ENCODE measurements around the gene ADGRG1.

DNA sequence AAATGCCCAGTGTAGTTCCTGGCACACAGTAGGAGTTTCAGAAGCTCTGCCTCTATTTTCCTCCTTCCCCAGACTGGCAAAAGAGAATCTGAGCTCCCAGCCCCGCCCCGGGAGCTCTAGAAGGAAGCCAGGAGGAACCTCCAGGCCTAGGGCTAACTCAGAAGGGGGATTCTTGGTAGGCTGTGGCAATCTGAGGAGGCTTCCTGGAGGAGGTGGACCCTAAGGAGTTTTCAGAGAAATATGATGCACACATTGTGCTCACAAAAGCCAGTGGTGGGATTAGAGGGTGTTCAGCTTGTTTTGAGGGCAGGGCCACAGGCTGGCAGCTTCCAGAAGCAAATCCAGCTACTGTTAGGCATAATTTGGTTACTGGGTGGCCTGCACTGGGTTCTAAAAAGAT, 10.0 kb downstream of the ADGRG1 start:
- TF ChIP-seq POLR2A (IDR thresholded peaks at IDR 0.05; ENCODE audit: low read depth, low read length) (no peak), POLR2AphosphoS5 (IDR thresholded peaks at IDR 0.05; ENCODE audit: low read depth, low read length) (no peak), TAF1 (IDR thresholded peaks at IDR 0.05; ENCODE audit: borderline replicate concordance, low read depth, low read length) (no peak)

All from GM12892 (cell line).